IMR-90 (cell line): ENCODE data around the gene SHLD1.

ENCODE experiments used
- BHLHE40 ChIP-seq: fragments of 150-350 bp; IDR thresholded peaks from 2 replicates; pipeline ENCODE4 v1.6.1; 2016; ENCODE audit warnings: mild to moderate bottlenecking, low read depth, low read length
- CEBPB ChIP-seq: IDR thresholded peaks from 2 replicates; pipeline ENCODE4 v1.6.1; 2012; ENCODE audit warnings: low read depth, low read length, improper control_type of control experiment
- CHD1 ChIP-seq: IDR thresholded peaks from 2 replicates; pipeline ENCODE4 v1.6.1; 2012; ENCODE audit warnings: low read depth, low read length, improper control_type of control experiment
- CTCF ChIP-seq: conservative IDR thresholded peaks from 2 replicates; pipeline ENCODE4 v1.5.1; 2012; ENCODE audit warnings: mild to moderate bottlenecking, low read depth, low read length, improper control_type of control experiment
- FOS ChIP-seq: fragments of 150-350 bp; IDR thresholded peaks from 2 replicates; pipeline ENCODE4 v1.6.1; 2016; ENCODE audit warnings: low read depth, low read length
- MAFK ChIP-seq: IDR thresholded peaks from 2 replicates; pipeline ENCODE4 v1.6.1; 2012; ENCODE audit warnings: low read depth, low read length, improper control_type of control experiment
- MAZ ChIP-seq: IDR thresholded peaks from 2 replicates; pipeline ENCODE4 v1.6.1; 2012; ENCODE audit warnings: low read depth, mild to moderate bottlenecking, low read length, improper control_type of control experiment, moderate library complexity, borderline replicate concordance
- POLR2A ChIP-seq: IDR thresholded peaks from 2 replicates; pipeline ENCODE4 v1.6.1; 2012; ENCODE audit warnings: mild to moderate bottlenecking, low read depth, low read length
- RAD21 ChIP-seq: IDR thresholded peaks from 2 replicates; pipeline ENCODE4 v1.6.1; 2012; ENCODE audit warnings: low read length, improper control_type of control experiment
- RCOR1 ChIP-seq: IDR thresholded peaks from 2 replicates; pipeline ENCODE4 v1.6.1; 2012; ENCODE audit warnings: mild to moderate bottlenecking, low read length, improper control_type of control experiment; ENCODE audit not compliant: insufficient replicate concordance
- RFX5 ChIP-seq: IDR thresholded peaks from 2 replicates; pipeline ENCODE4 v1.8.0; 2012; ENCODE audit warnings: low read depth, mild to moderate bottlenecking, low read length, moderate library complexity
- SMC3 ChIP-seq: fragments of 150-350 bp; IDR thresholded peaks from 2 replicates; pipeline ENCODE4 v1.6.1; 2016; ENCODE audit warnings: low read depth, mild to moderate bottlenecking, antibody characterized with exemption, low read length, moderate library complexity
- TF ChIP-seq, protein P1 (sequence below): fragments of 150-350 bp; IDR thresholded peaks from 2 replicates; pipeline ENCODE4 v1.6.1; 2017; ENCODE audit warnings: mild to moderate bottlenecking, antibody characterized with exemption, low read length, low read depth
- TF ChIP-seq, protein P2 (sequence below): fragments of 150-350 bp; IDR thresholded peaks from 2 replicates; pipeline ENCODE4 v1.6.1; 2016; ENCODE audit warnings: low read depth, mild to moderate bottlenecking, low read length, moderate library complexity, borderline replicate concordance

- TF ChIP-seq BHLHE40 (no peak), CTCF (no peak), POLR2A (no peak), CEBPB (no peak), RFX5 (no peak), MAZ (no peak), RCOR1 (no peak), RAD21 (no peak), FOS (no peak), SMC3 (no peak), MAFK (peak; percentile 93), CHD1 (no peak)
- TF ChIP-seq, protein P1, sequence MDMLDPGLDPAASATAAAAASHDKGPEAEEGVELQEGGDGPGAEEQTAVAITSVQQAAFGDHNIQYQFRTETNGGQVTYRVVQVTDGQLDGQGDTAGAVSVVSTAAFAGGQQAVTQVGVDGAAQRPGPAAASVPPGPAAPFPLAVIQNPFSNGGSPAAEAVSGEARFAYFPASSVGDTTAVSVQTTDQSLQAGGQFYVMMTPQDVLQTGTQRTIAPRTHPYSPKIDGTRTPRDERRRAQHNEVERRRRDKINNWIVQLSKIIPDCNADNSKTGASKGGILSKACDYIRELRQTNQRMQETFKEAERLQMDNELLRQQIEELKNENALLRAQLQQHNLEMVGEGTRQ, result no peak
- TF ChIP-seq, protein P2, sequence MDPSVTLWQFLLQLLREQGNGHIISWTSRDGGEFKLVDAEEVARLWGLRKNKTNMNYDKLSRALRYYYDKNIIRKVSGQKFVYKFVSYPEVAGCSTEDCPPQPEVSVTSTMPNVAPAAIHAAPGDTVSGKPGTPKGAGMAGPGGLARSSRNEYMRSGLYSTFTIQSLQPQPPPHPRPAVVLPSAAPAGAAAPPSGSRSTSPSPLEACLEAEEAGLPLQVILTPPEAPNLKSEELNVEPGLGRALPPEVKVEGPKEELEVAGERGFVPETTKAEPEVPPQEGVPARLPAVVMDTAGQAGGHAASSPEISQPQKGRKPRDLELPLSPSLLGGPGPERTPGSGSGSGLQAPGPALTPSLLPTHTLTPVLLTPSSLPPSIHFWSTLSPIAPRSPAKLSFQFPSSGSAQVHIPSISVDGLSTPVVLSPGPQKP, result no peak
Observed at GRCh38 chr20:5899444-5899843, 149.2 kb downstream of the SHLD1 start.
